Measurements from ENCODE around the gene VSIR. TPM values are rescaled to one million over a fixed set of nuclear protein-coding genes. Genes with fewer than 3 reads are reported as not detected.

The VSIR gene
- total RNA-seq, 1 experiment from 2014 or later = 18.5 TPM

DNA sequence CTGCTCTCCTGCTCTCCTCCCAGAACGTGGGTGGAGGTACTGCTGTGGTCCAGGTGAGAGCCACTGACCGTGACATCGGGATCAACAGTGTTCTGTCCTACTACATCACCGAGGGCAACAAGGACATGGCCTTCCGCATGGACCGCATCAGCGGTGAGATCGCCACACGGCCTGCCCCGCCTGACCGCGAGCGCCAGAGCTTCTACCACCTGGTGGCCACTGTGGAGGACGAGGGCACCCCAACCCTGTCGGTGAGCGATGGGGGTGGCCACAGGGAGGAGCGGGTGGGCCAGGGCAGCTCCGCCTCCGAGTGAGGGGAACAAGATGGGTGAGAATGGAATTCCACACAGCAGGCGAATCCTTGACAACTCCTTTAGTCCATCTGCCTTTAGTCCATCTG lies 31.6 kb downstream of the VSIR start (continued):
- TF ChIP-seq, protein P1, sequence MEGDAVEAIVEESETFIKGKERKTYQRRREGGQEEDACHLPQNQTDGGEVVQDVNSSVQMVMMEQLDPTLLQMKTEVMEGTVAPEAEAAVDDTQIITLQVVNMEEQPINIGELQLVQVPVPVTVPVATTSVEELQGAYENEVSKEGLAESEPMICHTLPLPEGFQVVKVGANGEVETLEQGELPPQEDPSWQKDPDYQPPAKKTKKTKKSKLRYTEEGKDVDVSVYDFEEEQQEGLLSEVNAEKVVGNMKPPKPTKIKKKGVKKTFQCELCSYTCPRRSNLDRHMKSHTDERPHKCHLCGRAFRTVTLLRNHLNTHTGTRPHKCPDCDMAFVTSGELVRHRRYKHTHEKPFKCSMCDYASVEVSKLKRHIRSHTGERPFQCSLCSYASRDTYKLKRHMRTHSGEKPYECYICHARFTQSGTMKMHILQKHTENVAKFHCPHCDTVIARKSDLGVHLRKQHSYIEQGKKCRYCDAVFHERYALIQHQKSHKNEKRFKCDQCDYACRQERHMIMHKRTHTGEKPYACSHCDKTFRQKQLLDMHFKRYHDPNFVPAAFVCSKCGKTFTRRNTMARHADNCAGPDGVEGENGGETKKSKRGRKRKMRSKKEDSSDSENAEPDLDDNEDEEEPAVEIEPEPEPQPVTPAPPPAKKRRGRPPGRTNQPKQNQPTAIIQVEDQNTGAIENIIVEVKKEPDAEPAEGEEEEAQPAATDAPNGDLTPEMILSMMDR (IDR thresholded peaks at IDR 0.05 in 2 of 3, conservative IDR thresholded peaks at IDR 0.05 in 1 of 3; ENCODE audit: borderline replicate concordance in 1 of 3, insufficient read depth in 1 of 3, low read depth in 2 of 3, low read length in 2 of 3) = no peak
- TF ChIP-seq SP1 (IDR thresholded peaks at IDR 0.05; ENCODE audit: low read depth) = no peak
- TF ChIP-seq ELF1 (IDR thresholded peaks at IDR 0.05; ENCODE audit: borderline replicate concordance, low read depth) = no peak
- TF ChIP-seq POLR2AphosphoS5 (IDR thresholded peaks at IDR 0.05; ENCODE audit: low read depth, low read length) = no peak
- no peak for TF ChIP-seq FOSL1 (IDR thresholded peaks at IDR 0.05; ENCODE audit: low read depth)
- TF ChIP-seq, protein P2, sequence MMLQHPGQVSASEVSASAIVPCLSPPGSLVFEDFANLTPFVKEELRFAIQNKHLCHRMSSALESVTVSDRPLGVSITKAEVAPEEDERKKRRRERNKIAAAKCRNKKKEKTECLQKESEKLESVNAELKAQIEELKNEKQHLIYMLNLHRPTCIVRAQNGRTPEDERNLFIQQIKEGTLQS (IDR thresholded peaks at IDR 0.05) = no peak
- TF ChIP-seq, protein P3, sequence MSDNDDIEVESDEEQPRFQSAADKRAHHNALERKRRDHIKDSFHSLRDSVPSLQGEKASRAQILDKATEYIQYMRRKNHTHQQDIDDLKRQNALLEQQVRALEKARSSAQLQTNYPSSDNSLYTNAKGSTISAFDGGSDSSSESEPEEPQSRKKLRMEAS (IDR thresholded peaks at IDR 0.05) = no peak

DNA sequence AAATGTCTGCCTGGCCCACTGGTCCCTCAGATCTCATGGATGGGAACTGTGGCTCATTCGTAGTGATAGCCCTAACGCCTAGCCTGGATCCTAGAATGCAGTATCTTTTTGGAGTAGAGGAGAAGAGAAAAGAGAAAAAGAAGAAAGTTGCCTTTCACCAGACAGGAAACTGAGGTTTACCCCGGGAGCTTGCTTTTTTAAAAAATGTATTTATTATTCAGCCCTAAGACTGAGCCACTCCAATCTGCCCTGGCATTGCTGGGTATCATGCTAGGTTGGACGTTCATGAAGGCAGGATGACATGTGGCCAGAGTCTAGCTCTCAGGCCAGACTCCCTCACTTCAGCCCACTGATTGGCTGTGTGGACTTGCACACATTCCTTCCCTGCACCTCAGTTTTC lies 32.3 kb downstream of the VSIR start:
- RAD21 ChIA-PET (ENCODE audit: low non-redundant PET in 1 of 2, low total read pairs in 2 of 2, uncharacterized antibody in 2 of 2, unreplicated experiment in 2 of 2) = no interaction called here
- CTCF ChIA-PET = no interaction called here
- no peak overlapping the region for H3K27ac ChIP-seq (ENCODE audit: low read depth, low read length)

More for the DNA sequence above, 32.3 kb downstream of the VSIR start:
- H3K4me2 ChIP-seq (ENCODE audit: low read length) = no peak overlapping the region
- no peaks in the 10 kb centered on the region for H3K9me2 ChIP-seq (ENCODE audit: insufficient read depth)
- no TSS peak for BruUV-seq (replicated peaks)
- DNase-seq (ENCODE audit: low read depth, low spot score) (no peak), ATAC-seq (no peak)
- no peak for TF ChIP-seq POLR2A (IDR thresholded peaks at IDR 0.05; ENCODE audit: borderline replicate concordance, extremely low read depth, insufficient read depth, insufficient read length)
- TF ChIP-seq ZFX (IDR thresholded peaks at IDR 0.05) = no peak
- no peak for TF ChIP-seq YY1 (IDR thresholded peaks at IDR 0.05; ENCODE audit: extremely low read depth, insufficient replicate concordance, low read depth, low read length)
- no peak for TF ChIP-seq JUND (IDR thresholded peaks at IDR 0.05)
- TF ChIP-seq, protein P4, sequence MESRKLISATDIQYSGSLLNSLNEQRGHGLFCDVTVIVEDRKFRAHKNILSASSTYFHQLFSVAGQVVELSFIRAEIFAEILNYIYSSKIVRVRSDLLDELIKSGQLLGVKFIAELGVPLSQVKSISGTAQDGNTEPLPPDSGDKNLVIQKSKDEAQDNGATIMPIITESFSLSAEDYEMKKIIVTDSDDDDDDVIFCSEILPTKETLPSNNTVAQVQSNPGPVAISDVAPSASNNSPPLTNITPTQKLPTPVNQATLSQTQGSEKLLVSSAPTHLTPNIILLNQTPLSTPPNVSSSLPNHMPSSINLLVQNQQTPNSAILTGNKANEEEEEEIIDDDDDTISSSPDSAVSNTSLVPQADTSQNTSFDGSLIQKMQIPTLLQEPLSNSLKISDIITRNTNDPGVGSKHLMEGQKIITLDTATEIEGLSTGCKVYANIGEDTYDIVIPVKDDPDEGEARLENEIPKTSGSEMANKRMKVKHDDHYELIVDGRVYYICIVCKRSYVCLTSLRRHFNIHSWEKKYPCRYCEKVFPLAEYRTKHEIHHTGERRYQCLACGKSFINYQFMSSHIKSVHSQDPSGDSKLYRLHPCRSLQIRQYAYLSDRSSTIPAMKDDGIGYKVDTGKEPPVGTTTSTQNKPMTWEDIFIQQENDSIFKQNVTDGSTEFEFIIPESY (IDR thresholded peaks at IDR 0.05; ENCODE audit: extremely low read depth, insufficient replicate concordance, low read length) = no peak
- TF ChIP-seq, protein P5, sequence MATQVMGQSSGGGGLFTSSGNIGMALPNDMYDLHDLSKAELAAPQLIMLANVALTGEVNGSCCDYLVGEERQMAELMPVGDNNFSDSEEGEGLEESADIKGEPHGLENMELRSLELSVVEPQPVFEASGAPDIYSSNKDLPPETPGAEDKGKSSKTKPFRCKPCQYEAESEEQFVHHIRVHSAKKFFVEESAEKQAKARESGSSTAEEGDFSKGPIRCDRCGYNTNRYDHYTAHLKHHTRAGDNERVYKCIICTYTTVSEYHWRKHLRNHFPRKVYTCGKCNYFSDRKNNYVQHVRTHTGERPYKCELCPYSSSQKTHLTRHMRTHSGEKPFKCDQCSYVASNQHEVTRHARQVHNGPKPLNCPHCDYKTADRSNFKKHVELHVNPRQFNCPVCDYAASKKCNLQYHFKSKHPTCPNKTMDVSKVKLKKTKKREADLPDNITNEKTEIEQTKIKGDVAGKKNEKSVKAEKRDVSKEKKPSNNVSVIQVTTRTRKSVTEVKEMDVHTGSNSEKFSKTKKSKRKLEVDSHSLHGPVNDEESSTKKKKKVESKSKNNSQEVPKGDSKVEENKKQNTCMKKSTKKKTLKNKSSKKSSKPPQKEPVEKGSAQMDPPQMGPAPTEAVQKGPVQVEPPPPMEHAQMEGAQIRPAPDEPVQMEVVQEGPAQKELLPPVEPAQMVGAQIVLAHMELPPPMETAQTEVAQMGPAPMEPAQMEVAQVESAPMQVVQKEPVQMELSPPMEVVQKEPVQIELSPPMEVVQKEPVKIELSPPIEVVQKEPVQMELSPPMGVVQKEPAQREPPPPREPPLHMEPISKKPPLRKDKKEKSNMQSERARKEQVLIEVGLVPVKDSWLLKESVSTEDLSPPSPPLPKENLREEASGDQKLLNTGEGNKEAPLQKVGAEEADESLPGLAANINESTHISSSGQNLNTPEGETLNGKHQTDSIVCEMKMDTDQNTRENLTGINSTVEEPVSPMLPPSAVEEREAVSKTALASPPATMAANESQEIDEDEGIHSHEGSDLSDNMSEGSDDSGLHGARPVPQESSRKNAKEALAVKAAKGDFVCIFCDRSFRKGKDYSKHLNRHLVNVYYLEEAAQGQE (IDR thresholded peaks at IDR 0.05; ENCODE audit: low read depth) = no peak
- no peak for TF ChIP-seq CBX3 (IDR thresholded peaks at IDR 0.05; ENCODE audit: low read depth)
- TF ChIP-seq ZNF274 (IDR thresholded peaks at IDR 0.05; ENCODE audit: low read depth, low read length) = no peak
- H3K9me3 ChIP-seq (ENCODE audit: control insufficient read depth in 1 of 2, insufficient read depth in 1 of 2, low read depth in 1 of 2, low read length in 2 of 2) = no peaks in the 10 kb centered on the region
- H3K36me3 ChIP-seq (ENCODE audit: control insufficient read depth in 1 of 2, insufficient read depth in 2 of 2, low read length in 2 of 2) = no peaks in the 10 kb centered on the region
- H3K4me1 ChIP-seq (ENCODE audit: control insufficient read depth in 1 of 2, insufficient read depth in 2 of 2, low read length in 2 of 2) = peaks cover 8 to 25% of the 10 kb centered on the region in 2 experiments; a peak in 3 of 4 replicates
- no peaks in the 10 kb centered on the region for H3K79me2 ChIP-seq (ENCODE audit: insufficient read depth, low read length)
- no peaks in the 10 kb centered on the region for H3K27me3 ChIP-seq (ENCODE audit: insufficient read depth, low read length)
- H2AFZ ChIP-seq (ENCODE audit: low read depth, low read length, poor library complexity, severe bottlenecking) = no peak overlapping the region
- no peak overlapping the region for H3K4me3 ChIP-seq (replicated peaks in 1 of 2; ENCODE audit: low read depth in 1 of 2, low read length in 2 of 2)
- no peaks in the 10 kb centered on the region for H4K20me1 ChIP-seq (ENCODE audit: insufficient read depth)
- intact Hi-C loops (cut with micrococcal nuclease) = no loop called here
- H3K9ac ChIP-seq (ENCODE audit: low read length) = no peak overlapping the region
- POLR2A ChIA-PET = no interaction called here

All from HCT116 (cell line).